GM15510 (cell line): ENCODE results near the gene NTN5.

Experiments
- POLR2A ChIP-seq: IDR thresholded peaks from 3 replicates; pipeline ENCODE4 v1.6.1; 2011; ENCODE audit warnings: borderline replicate concordance; ENCODE audit not compliant: insufficient read length; ENCODE audit errors: extremely low read depth

Gene NTN5

GRCh38 chr19:48711106-48711662 is 38.4 kb upstream of the NTN5 start:
- no peak for TF ChIP-seq POLR2A

- no peak for TF ChIP-seq POLR2A
These were observed 35.7 kb upstream of the NTN5 start for GRCh38 chr19:48708471-48708870.

- no peak for TF ChIP-seq POLR2A
These were observed 32.6 kb upstream of the NTN5 start for GRCh38 chr19:48705431-48705830.

- TF ChIP-seq POLR2A = no peak
These were observed 30.5 kb upstream of the NTN5 start for GRCh38 chr19:48703316-48703715.

GRCh38 chr19:48702701-48703100 is 29.9 kb upstream of the NTN5 start:
- no peak for TF ChIP-seq POLR2A

- TF ChIP-seq POLR2A = no peak
These were observed 25.2 kb upstream of the NTN5 start for GRCh38 chr19:48698046-48698445.

- TF ChIP-seq POLR2A = no peak
These were observed 23.7 kb upstream of the NTN5 start for GRCh38 chr19:48696353-48697010.

- TF ChIP-seq POLR2A = no peak
These were observed 23.0 kb upstream of the NTN5 start, which contains the start of gene FUT2 for GRCh38 chr19:48695743-48696352. Gene FUT2, plus strand, starts transcription at chr19:48695971. Its CDS starts 6,986 bp downstream, at chr19:48702957.

GRCh38 chr19:48689449-48689848 is 16.6 kb upstream of the NTN5 start:
- no peak for TF ChIP-seq POLR2A

GRCh38 chr19:48687776-48688175 is 15.0 kb upstream of the NTN5 start:
- no peak for TF ChIP-seq POLR2A

- no peak for TF ChIP-seq POLR2A
These were observed 13.3 kb upstream of the NTN5 start for GRCh38 chr19:48686088-48686487.

GRCh38 chr19:48685583-48685982 is 12.8 kb upstream of the NTN5 start:
- TF ChIP-seq POLR2A = no peak

GRCh38 chr19:48683349-48683748 is 10.5 kb upstream of the NTN5 start:
- TF ChIP-seq POLR2A = no peak

- TF ChIP-seq POLR2A = no peak
These were observed 8.3 kb upstream of the NTN5 start for GRCh38 chr19:48681127-48681470.

- TF ChIP-seq POLR2A = no peak
These were observed 7.8 kb upstream of the NTN5 start for GRCh38 chr19:48680436-48681126.
